HG02973 (cell line): ENCODE measurements around the gene BRS3.
A peak's percentile ranks its signal among the peaks of the same experiment; 100 is the strongest.

ENCODE experiments used
- ATAC-seq: cut with Tn5 transposase; IDR thresholded peaks from one replicate; pipeline ENCODE4 v1.9.1; 2021; ENCODE audit warnings: moderate library complexity; ENCODE audit not compliant: unreplicated experiment

The BRS3 gene

GRCh38 chrX:136493011-136493410 lies 5.3 kb downstream of the BRS3 start:
- no peak for ATAC-seq

- ATAC-seq, result no peak
These were observed 7.3 kb downstream of the BRS3 start for GRCh38 chrX:136495043-136495442.

- no peak for ATAC-seq
These were observed 8.5 kb downstream of the BRS3 start for GRCh38 chrX:136496186-136496763.

- peak; percentile 75 for ATAC-seq
These were observed 9.2 kb downstream of the BRS3 start for GRCh38 chrX:136496764-136497555.

GRCh38 chrX:136497556-136498052 lies 9.9 kb downstream of the BRS3 start, which contains the start of gene HTATSF1:
Gene HTATSF1 (plus strand): TSS chrX:136497592. CDS start chrX:136497685, 93 bp downstream.
- ATAC-seq, result peak; percentile 18

- no peak for ATAC-seq
These were observed 31.3 kb downstream of the BRS3 start for GRCh38 chrX:136519069-136519468.

- no peak for ATAC-seq
These were observed 36.0 kb downstream of the BRS3 start for GRCh38 chrX:136523770-136524169.

- ATAC-seq, result no peak
These were observed 38.2 kb downstream of the BRS3 start for GRCh38 chrX:136525738-136526606.

- no peak for ATAC-seq
These were observed 41.0 kb downstream of the BRS3 start for GRCh38 chrX:136528645-136529315.

GRCh38 chrX:136529795-136530194 lies 42.0 kb downstream of the BRS3 start:
- no peak for ATAC-seq

GRCh38 chrX:136531951-136532350 lies 44.2 kb downstream of the BRS3 start, which contains the start of gene VGLL1:
Gene VGLL1 (plus strand): TSS chrX:136532215. CDS start chrX:136536021, 3,806 bp downstream.
- no peak for ATAC-seq

GRCh38 chrX:136534131-136534530 lies 46.4 kb downstream of the BRS3 start:
- ATAC-seq, result no peak

GRCh38 chrX:136538811-136539210 lies 51.1 kb downstream of the BRS3 start:
- no peak for ATAC-seq

GRCh38 chrX:136540226-136540625 lies 52.5 kb downstream of the BRS3 start:
- ATAC-seq, result no peak

GRCh38 chrX:136541294-136541693 lies 53.5 kb downstream of the BRS3 start:
- no peak for ATAC-seq

- no peak for ATAC-seq
These were observed 54.5 kb downstream of the BRS3 start for GRCh38 chrX:136542281-136542680.
